ENCODE results near the gene BCAM. TPM values are rescaled to one million over a fixed set of nuclear protein-coding genes. Genes with fewer than 3 reads are reported as not detected.

BCAM gene
- total and polyA plus RNA-seq, 10 of the 15 experiments (the other 5 are each of a cell fraction or from before 2014, with no cell fraction given): 0.10 to 0.64 TPM; not detected in 8

GRCh38 chr19:44811122-44811419 is 2.2 kb downstream of the BCAM start (continued):
- TF ChIP-seq TCF3 (IDR thresholded peaks at IDR 0.05; ENCODE audit: borderline replicate concordance, insufficient read depth, low read depth, low read length): no peak
- no peak for TF ChIP-seq CBFB (IDR thresholded peaks at IDR 0.05; ENCODE audit: low read depth)

- Histone ChIP-seq H3K4me2 (ENCODE audit: control insufficient read depth, insufficient read depth) (no peak overlapping the region), H3K27me3 (replicated peaks in 1 of 2; ENCODE audit: control insufficient read depth in 2 of 2, insufficient read depth in 2 of 2, low read length in 1 of 2) (no peaks in the 10 kb centered on the region; a peak in 2 of 4 replicates), H3K4me1 (ENCODE audit: control insufficient read depth, insufficient read depth, low read length) (no peaks in the 10 kb centered on the region), H3K27ac (ENCODE audit: control insufficient read depth, insufficient read depth) (no peak overlapping the region), H3K79me2 (ENCODE audit: control insufficient read depth, insufficient read depth, low read length) (no peaks in the 10 kb centered on the region), H2AFZ (ENCODE audit: control insufficient read depth, low read depth, low read length) (no peak overlapping the region), H3K4me3 (no peak overlapping the region), H4K20me1 (ENCODE audit: control insufficient read depth, insufficient read depth) (no peaks in the 10 kb centered on the region), H3K9ac (ENCODE audit: control insufficient read depth, insufficient read depth, low read length) (no peak overlapping the region), H3K9me3 (replicated peaks; ENCODE audit: control insufficient read depth, insufficient read depth, low read length) (no peaks in the 10 kb centered on the region), H3K36me3 (ENCODE audit: control insufficient read depth in 2 of 2, insufficient read depth in 2 of 2, low read length in 1 of 2) (no peaks in the 10 kb centered on the region)
- ATAC-seq: no peak
- TF ChIP-seq, protein P1, sequence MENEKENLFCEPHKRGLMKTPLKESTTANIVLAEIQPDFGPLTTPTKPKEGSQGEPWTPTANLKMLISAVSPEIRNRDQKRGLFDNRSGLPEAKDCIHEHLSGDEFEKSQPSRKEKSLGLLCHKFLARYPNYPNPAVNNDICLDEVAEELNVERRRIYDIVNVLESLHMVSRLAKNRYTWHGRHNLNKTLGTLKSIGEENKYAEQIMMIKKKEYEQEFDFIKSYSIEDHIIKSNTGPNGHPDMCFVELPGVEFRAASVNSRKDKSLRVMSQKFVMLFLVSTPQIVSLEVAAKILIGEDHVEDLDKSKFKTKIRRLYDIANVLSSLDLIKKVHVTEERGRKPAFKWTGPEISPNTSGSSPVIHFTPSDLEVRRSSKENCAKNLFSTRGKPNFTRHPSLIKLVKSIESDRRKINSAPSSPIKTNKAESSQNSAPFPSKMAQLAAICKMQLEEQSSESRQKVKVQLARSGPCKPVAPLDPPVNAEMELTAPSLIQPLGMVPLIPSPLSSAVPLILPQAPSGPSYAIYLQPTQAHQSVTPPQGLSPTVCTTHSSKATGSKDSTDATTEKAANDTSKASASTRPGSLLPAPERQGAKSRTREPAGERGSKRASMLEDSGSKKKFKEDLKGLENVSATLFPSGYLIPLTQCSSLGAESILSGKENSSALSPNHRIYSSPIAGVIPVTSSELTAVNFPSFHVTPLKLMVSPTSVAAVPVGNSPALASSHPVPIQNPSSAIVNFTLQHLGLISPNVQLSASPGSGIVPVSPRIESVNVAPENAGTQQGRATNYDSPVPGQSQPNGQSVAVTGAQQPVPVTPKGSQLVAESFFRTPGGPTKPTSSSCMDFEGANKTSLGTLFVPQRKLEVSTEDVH (IDR thresholded peaks at IDR 0.05; ENCODE audit: low read depth, partially characterized antibody): no peak
- TF ChIP-seq ELK1 (IDR thresholded peaks at IDR 0.05; ENCODE audit: low read depth, low read length) (no peak), CBFB (IDR thresholded peaks at IDR 0.05; ENCODE audit: low read depth) (no peak), MXI1 (IDR thresholded peaks at IDR 0.05; ENCODE audit: low read depth, low read length) (no peak), CREM (IDR thresholded peaks at IDR 0.05; ENCODE audit: low read depth) (no peak), STAT1 (conservative IDR thresholded peaks at IDR 0.05) (no peak), BMI1 (IDR thresholded peaks at IDR 0.05; ENCODE audit: borderline replicate concordance) (no peak), NRF1 (conservative IDR thresholded peaks at IDR 0.05; ENCODE audit: low read depth, low read length) (no peak), TCF7 (IDR thresholded peaks at IDR 0.05; ENCODE audit: borderline replicate concordance) (no peak), SIX5 (IDR thresholded peaks at IDR 0.05; ENCODE audit: low read depth, low read length, severe bottlenecking) (no peak), SMARCA5 (IDR thresholded peaks at IDR 0.05) (no peak), SMAD5 (IDR thresholded peaks at IDR 0.05; ENCODE audit: low read depth) (no peak), HCFC1 (IDR thresholded peaks at IDR 0.05; ENCODE audit: low read length) (no peak), NFYA (IDR thresholded peaks at IDR 0.05; ENCODE audit: borderline replicate concordance, low read depth, low read length) (no peak), FOS (IDR thresholded peaks at IDR 0.05; ENCODE audit: borderline replicate concordance, extremely low read depth, insufficient read length) (no peak), ZNF274 (IDR thresholded peaks at IDR 0.05; ENCODE audit: insufficient read depth, insufficient read length) (no peak)
- BruUV-seq (replicated peaks): no TSS peak
- SMC1A ChIA-PET (ENCODE audit: uncharacterized antibody, unreplicated experiment): no interaction called here
- WGBS (ENCODE audit: insufficient coverage, insufficient replicate concordance, low lambda C conversion rate, missing lambda C conversion rate): 46% methylated on average over 25 of the region's 28 CpGs
- POLR2A ChIA-PET: no interaction called here
- RAD21 ChIA-PET (ENCODE audit: unreplicated experiment): no interaction called here
- no peak for FAIRE-seq
- intact Hi-C loops (cut with micrococcal nuclease; ENCODE audit: unreplicated experiment): no loop called here
- CTCF ChIA-PET: interaction anchor here (1.9 kb wide), 1 partner anchor 31 kb away, joined by 5 read pairs; no protein-coding TSS in a partner anchor
- no peak for DNase-seq (ENCODE audit: low read depth, low spot score)
- in situ Hi-C loops (cut with MboI): no loop called here
Observed at GRCh38 chr19:44812142-44812718, 3.3 kb downstream of the BCAM start.
